Osteoblast (primary cell): ENCODE results near the gene SPNS3. TPM values are rescaled to one million over a fixed set of nuclear protein-coding genes. Genes with fewer than 3 reads are reported as not detected.

Source experiments
- DNase-seq: peaks from one replicate; pipeline ENCODE4 v3.0.0; 2011; ENCODE audit warnings: low spot score, mixed read lengths; ENCODE audit not compliant: insufficient read length; ENCODE audit errors: missing footprints
- H2AFZ ChIP-seq: 2 replicates; pipeline ENCODE4 v1.6.0; 2011; ENCODE audit warnings: mild to moderate bottlenecking, low read length
- H3K27ac ChIP-seq: 2 replicates; pipeline ENCODE4 v1.5.1; 2011; ENCODE audit warnings: mild to moderate bottlenecking, low read depth, low read length, moderate library complexity
- H3K27me3 ChIP-seq: 2 replicates; pipeline ENCODE4 v1.6.0; 2012; ENCODE audit warnings: mild to moderate bottlenecking, control low read depth, inconsistent platforms, low read length, moderate library complexity; ENCODE audit not compliant: insufficient read depth
- H3K36me3 ChIP-seq: 2 replicates; pipeline ENCODE4 v1.5.1; 2011; ENCODE audit warnings: mild to moderate bottlenecking, low read length, control low read depth, moderate library complexity; ENCODE audit not compliant: insufficient read depth
- H3K4me1 ChIP-seq: 2 replicates; pipeline ENCODE4 v1.5.1; 2011; ENCODE audit warnings: mild to moderate bottlenecking, low read length, control low read depth, moderate library complexity; ENCODE audit not compliant: insufficient read depth
- H3K4me2 ChIP-seq: 2 replicates; pipeline ENCODE4 v1.6.0; 2011; ENCODE audit warnings: mild to moderate bottlenecking, low read length; ENCODE audit not compliant: insufficient read depth
- H3K4me3 ChIP-seq: fragments of 200-600 bp; sonication (generic); 3 replicates; pipeline ENCODE4 v1.5.1; 2012; ENCODE audit warnings: mild to moderate bottlenecking, low read length, inconsistent platforms; ENCODE audit not compliant: insufficient read depth
- H3K79me2 ChIP-seq: 2 replicates; pipeline ENCODE4 v1.6.0; 2012; ENCODE audit warnings: mild to moderate bottlenecking, low read length, control low read depth, inconsistent platforms; ENCODE audit not compliant: insufficient read depth
- H3K9me3 ChIP-seq: 2 replicates; pipeline ENCODE4 v1.5.1; 2011; ENCODE audit warnings: low read depth, low read length, control low read depth
- H4K20me1 ChIP-seq: 2 replicates; pipeline ENCODE4 v1.6.0; 2012; ENCODE audit warnings: mild to moderate bottlenecking, low read length, control low read depth; ENCODE audit not compliant: insufficient read depth
- total RNA-seq: library from RNA; depleted of rRNA; stranded (reverse); fragments of >200 nt; gene quantifications from 2 replicates; pipeline ENCODE4 v1.2.3, GENCODE V29; 2012
- TF ChIP-seq, protein P1 (sequence below): IDR thresholded peaks from 2 replicates; pipeline ENCODE4 v1.5.1; 2011; ENCODE audit warnings: mild to moderate bottlenecking, low read depth, low read length, moderate library complexity; ENCODE audit errors: extremely low read depth

Gene SPNS3
- total RNA-seq, 1 donor, result not detected

- no peak overlapping the region for H2AFZ ChIP-seq
- H3K4me1 ChIP-seq, result peaks cover 2% of the 10 kb centered on the region
- no peaks in the 10 kb centered on the region for H3K79me2 ChIP-seq
- H3K27me3 ChIP-seq, result peaks cover 2% of the 10 kb centered on the region
- H3K9me3 ChIP-seq, result no peaks in the 10 kb centered on the region
- TF ChIP-seq, protein P1, sequence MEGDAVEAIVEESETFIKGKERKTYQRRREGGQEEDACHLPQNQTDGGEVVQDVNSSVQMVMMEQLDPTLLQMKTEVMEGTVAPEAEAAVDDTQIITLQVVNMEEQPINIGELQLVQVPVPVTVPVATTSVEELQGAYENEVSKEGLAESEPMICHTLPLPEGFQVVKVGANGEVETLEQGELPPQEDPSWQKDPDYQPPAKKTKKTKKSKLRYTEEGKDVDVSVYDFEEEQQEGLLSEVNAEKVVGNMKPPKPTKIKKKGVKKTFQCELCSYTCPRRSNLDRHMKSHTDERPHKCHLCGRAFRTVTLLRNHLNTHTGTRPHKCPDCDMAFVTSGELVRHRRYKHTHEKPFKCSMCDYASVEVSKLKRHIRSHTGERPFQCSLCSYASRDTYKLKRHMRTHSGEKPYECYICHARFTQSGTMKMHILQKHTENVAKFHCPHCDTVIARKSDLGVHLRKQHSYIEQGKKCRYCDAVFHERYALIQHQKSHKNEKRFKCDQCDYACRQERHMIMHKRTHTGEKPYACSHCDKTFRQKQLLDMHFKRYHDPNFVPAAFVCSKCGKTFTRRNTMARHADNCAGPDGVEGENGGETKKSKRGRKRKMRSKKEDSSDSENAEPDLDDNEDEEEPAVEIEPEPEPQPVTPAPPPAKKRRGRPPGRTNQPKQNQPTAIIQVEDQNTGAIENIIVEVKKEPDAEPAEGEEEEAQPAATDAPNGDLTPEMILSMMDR, result no peak
- H3K27ac ChIP-seq, result no peak overlapping the region
- H4K20me1 ChIP-seq, result no peaks in the 10 kb centered on the region
- H3K4me2 ChIP-seq, result no peak overlapping the region
- H3K4me3 ChIP-seq, result no peak overlapping the region
- peak; percentile 44 for DNase-seq
- no peaks in the 10 kb centered on the region for H3K36me3 ChIP-seq
These were observed 25.9 kb upstream of the SPNS3 start for GRCh38 chr17:4407851-4408250.

DNA sequence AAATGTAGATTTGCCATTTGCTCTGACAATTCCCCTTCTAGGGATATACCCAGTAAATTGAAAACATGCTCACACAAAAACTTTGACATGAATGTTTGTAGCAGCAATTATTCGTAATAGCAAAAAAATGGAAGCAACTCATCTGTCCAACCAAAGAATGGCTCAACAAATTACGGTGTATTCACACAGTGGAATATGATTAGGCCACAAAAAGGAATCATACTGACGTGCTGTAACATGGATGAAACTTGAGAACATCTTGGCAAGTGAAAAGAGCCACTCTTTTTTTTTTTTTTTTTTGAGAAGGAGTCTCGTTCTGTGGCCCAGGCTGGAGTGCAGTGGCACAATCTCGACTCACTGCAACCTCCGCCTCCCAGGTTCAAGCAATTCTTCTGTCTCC is 24.1 kb upstream of the SPNS3 start:
- H3K4me1 ChIP-seq, result peaks cover 5% of the 10 kb centered on the region
- no peaks in the 10 kb centered on the region for H3K79me2 ChIP-seq
- no peak overlapping the region for H3K4me2 ChIP-seq
- DNase-seq, result no peak
- no peaks in the 10 kb centered on the region for H3K36me3 ChIP-seq
- H3K27me3 ChIP-seq, result no peaks in the 10 kb centered on the region
- H3K9me3 ChIP-seq, result no peaks in the 10 kb centered on the region
- no peak overlapping the region for H3K27ac ChIP-seq
- TF ChIP-seq, protein P1, result no peak
- H3K4me3 ChIP-seq, result no peak overlapping the region
- no peak overlapping the region for H2AFZ ChIP-seq
- H4K20me1 ChIP-seq, result no peaks in the 10 kb centered on the region

DNA sequence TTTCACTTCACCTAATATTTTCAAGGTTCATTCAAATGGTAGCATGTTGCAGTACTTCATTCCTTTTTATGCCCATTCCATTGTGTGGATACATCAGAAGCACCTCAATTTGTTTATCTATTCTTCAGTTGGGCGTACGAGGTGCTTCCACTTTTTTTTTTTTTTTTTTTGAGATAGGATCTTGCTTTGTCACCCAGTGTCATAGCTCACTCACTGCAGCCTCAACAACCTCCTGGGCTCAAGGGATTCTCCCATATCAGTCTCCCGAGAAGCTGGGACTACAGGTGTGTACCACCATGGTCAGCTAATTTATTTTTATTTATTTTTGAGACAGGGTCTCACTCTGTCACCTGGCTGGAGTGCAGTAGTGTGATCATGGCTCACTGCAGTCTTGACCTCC is 22.5 kb upstream of the SPNS3 start:
- H3K4me2 ChIP-seq, result no peak overlapping the region
- no peaks in the 10 kb centered on the region for H4K20me1 ChIP-seq
- TF ChIP-seq, protein P1, result no peak
- H3K27me3 ChIP-seq, result no peaks in the 10 kb centered on the region
- no peaks in the 10 kb centered on the region for H3K9me3 ChIP-seq
- H3K36me3 ChIP-seq, result no peaks in the 10 kb centered on the region
- no peaks in the 10 kb centered on the region for H3K79me2 ChIP-seq
- DNase-seq, result no peak
- no peak overlapping the region for H2AFZ ChIP-seq
- H3K27ac ChIP-seq, result no peak overlapping the region
- H3K4me3 ChIP-seq, result no peak overlapping the region
- H3K4me1 ChIP-seq, result peaks cover 5% of the 10 kb centered on the region

DNA sequence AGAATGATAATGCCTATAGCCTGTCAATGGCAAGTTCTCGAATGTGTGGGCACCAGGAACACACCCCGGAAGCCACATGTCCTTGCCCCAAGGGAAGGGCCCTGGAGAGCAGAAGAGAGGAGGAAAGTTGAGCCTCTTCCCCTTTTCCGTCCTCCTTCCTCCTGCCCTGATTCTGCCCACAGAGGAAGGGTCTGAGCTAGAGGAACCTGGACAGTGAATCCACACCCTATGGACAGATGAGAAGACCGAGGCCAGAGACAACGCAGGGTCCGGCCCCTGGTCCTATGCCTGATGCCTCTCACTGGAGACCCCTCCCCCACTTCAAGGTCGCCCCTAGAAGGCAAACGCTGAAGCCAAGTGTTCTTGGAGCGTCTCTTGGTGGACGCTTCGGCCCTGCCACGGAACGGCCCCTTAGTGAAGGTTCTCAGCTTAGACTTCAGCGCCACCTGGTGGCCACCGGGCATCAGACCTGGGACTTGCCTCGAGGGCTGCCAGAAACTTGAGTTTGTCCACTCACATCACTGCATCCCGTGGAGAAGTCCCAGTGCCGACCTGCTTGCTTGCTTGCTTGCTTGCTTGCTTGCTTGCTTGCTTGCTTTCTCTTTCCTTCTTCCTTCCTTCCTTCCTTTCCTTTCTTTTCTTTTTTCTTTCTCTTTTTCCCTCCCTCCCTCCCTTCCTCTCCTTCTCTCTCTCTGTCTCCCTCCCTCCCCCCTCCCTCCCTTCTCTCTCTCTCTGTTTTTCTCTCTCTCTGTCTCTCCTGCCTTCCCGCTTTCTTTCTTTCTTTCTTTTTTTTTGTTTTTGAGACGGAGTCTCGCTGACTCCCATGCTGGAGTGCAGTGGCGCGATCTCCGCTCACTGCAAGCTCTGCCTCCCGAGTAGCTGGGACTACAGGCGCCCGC is 20.6 kb upstream of the SPNS3 start:
- Histone ChIP-seq H3K79me2 (no peaks in the 10 kb centered on the region), H3K27me3 (no peaks in the 10 kb centered on the region), H3K4me2 (peak overlapping the region; percentile 69), H4K20me1 (no peaks in the 10 kb centered on the region), H3K27ac (no peak overlapping the region), H2AFZ (peak overlapping the region; percentile 58), H3K9me3 (no peaks in the 10 kb centered on the region), H3K4me3 (no peak overlapping the region), H3K36me3 (no peaks in the 10 kb centered on the region), H3K4me1 (peaks cover 5% of the 10 kb centered on the region)
- TF ChIP-seq, protein P1, result peak; percentile 85
- peak; percentile 96 for DNase-seq
